ENCODE results near the gene ZGPAT.

The ZGPAT gene

GRCh38 chr20:63751471-63752271 is 43.8 kb downstream of the ZGPAT start:
- Histone ChIP-seq H3K4me3 (ENCODE audit: low read depth in 1 of 2, low read length in 2 of 2) (no peak overlapping the region), H3K27me3 (ENCODE audit: low read depth, low read length) (no peaks in the 10 kb centered on the region), H3K27ac (ENCODE audit: low read length) (no peak overlapping the region), H3K4me1 (ENCODE audit: control insufficient read depth in 1 of 2, insufficient read depth in 2 of 2, low read length in 2 of 2) (no peaks in the 10 kb centered on the region), H3K9me3 (ENCODE audit: control insufficient read depth in 1 of 2, low read length in 2 of 2) (no peaks in the 10 kb centered on the region), H3K36me3 (ENCODE audit: control insufficient read depth in 1 of 2, insufficient read depth in 2 of 2, low read length in 2 of 2) (peaks cover 0 to 7% of the 10 kb centered on the region in 2 donors)

- H3K27me3 ChIP-seq (ENCODE audit: low read depth, low read length) = no peaks in the 10 kb centered on the region
- peaks cover 0 to 7% of the 10 kb centered on the region in 2 donors for H3K36me3 ChIP-seq (ENCODE audit: control insufficient read depth in 1 of 2, insufficient read depth in 2 of 2, low read length in 2 of 2)
- no peaks in the 10 kb centered on the region for H3K9me3 ChIP-seq (ENCODE audit: control insufficient read depth in 1 of 2, low read length in 2 of 2)
- H3K4me1 ChIP-seq (ENCODE audit: control insufficient read depth in 1 of 2, insufficient read depth in 2 of 2, low read length in 2 of 2) = no peaks in the 10 kb centered on the region
- no peak overlapping the region for H3K27ac ChIP-seq (ENCODE audit: low read length)
- H3K4me3 ChIP-seq (ENCODE audit: low read depth in 1 of 2, low read length in 2 of 2) = no peak overlapping the region
These were observed 44.7 kb downstream of the ZGPAT start for GRCh38 chr20:63752411-63753101.

DNA sequence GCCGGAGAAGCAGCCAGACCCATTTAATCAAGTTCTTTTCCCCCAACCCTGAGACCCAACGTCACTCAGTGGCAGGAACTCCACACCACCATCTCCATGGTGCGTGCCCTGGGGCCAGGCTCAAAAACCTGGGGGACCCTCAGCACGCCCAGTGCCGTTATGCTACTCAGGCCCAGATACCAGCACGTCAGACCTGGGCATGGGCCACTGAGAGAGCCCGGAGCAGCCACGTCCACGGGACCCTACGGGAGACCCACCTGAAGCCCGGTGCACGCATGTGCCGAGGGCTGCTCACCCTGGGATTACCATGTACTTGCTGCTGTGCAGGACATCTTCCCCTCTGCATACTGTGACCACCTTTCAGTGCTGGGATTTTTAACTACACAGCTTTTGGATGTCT is 45.5 kb downstream of the ZGPAT start:
- Histone ChIP-seq H3K36me3 (ENCODE audit: control insufficient read depth in 1 of 2, insufficient read depth in 2 of 2, low read length in 2 of 2) (peaks cover 0 to 7% of the 10 kb centered on the region in 2 donors), H3K4me1 (ENCODE audit: control insufficient read depth in 1 of 2, insufficient read depth in 2 of 2, low read length in 2 of 2) (no peaks in the 10 kb centered on the region), H3K27ac (ENCODE audit: low read length) (no peak overlapping the region), H3K27me3 (ENCODE audit: low read depth, low read length) (no peaks in the 10 kb centered on the region), H3K9me3 (ENCODE audit: control insufficient read depth in 1 of 2, low read length in 2 of 2) (no peaks in the 10 kb centered on the region), H3K4me3 (ENCODE audit: low read depth in 1 of 2, low read length in 2 of 2) (no peak overlapping the region)

- H3K27ac ChIP-seq (ENCODE audit: low read length) = no peak overlapping the region
These were observed 46.2 kb downstream of the ZGPAT start for GRCh38 chr20:63754008-63754407.

GRCh38 chr20:63755933-63756647 is 48.3 kb downstream of the ZGPAT start:
- H3K9me3 ChIP-seq (ENCODE audit: control insufficient read depth in 1 of 2, low read length in 2 of 2) = no peaks in the 10 kb centered on the region
- no peak overlapping the region for H3K4me3 ChIP-seq (ENCODE audit: low read depth in 1 of 2, low read length in 2 of 2)
- peaks cover 0 to 7% of the 10 kb centered on the region in 2 donors for H3K36me3 ChIP-seq (ENCODE audit: control insufficient read depth in 1 of 2, insufficient read depth in 2 of 2, low read length in 2 of 2)
- no peaks in the 10 kb centered on the region for H3K4me1 ChIP-seq (ENCODE audit: control insufficient read depth in 1 of 2, insufficient read depth in 2 of 2, low read length in 2 of 2)
- no peaks in the 10 kb centered on the region for H3K27me3 ChIP-seq (ENCODE audit: low read depth, low read length)
- H3K27ac ChIP-seq (ENCODE audit: low read length) = no peak overlapping the region

More at GRCh38 chr20:63754008-63754407, 46.2 kb downstream of the ZGPAT start:
- Histone ChIP-seq H3K27me3 (ENCODE audit: low read depth, low read length) (no peaks in the 10 kb centered on the region), H3K9me3 (ENCODE audit: control insufficient read depth in 1 of 2, low read length in 2 of 2) (no peaks in the 10 kb centered on the region), H3K4me3 (ENCODE audit: low read depth in 1 of 2, low read length in 2 of 2) (no peak overlapping the region), H3K36me3 (ENCODE audit: control insufficient read depth in 1 of 2, insufficient read depth in 2 of 2, low read length in 2 of 2) (peaks cover 0 to 7% of the 10 kb centered on the region in 2 donors), H3K4me1 (ENCODE audit: control insufficient read depth in 1 of 2, insufficient read depth in 2 of 2, low read length in 2 of 2) (no peaks in the 10 kb centered on the region)

- Histone ChIP-seq H3K27ac (ENCODE audit: low read length) (no peak overlapping the region), H3K36me3 (ENCODE audit: control insufficient read depth in 1 of 2, insufficient read depth in 2 of 2, low read length in 2 of 2) (peaks cover 0 to 7% of the 10 kb centered on the region in 2 donors), H3K27me3 (ENCODE audit: low read depth, low read length) (no peaks in the 10 kb centered on the region), H3K4me1 (ENCODE audit: control insufficient read depth in 1 of 2, insufficient read depth in 2 of 2, low read length in 2 of 2) (no peaks in the 10 kb centered on the region), H3K4me3 (ENCODE audit: low read depth in 1 of 2, low read length in 2 of 2) (no peak overlapping the region), H3K9me3 (ENCODE audit: control insufficient read depth in 1 of 2, low read length in 2 of 2) (no peaks in the 10 kb centered on the region)
These were observed 48.8 kb downstream of the ZGPAT start for GRCh38 chr20:63756648-63756991.

DNA sequence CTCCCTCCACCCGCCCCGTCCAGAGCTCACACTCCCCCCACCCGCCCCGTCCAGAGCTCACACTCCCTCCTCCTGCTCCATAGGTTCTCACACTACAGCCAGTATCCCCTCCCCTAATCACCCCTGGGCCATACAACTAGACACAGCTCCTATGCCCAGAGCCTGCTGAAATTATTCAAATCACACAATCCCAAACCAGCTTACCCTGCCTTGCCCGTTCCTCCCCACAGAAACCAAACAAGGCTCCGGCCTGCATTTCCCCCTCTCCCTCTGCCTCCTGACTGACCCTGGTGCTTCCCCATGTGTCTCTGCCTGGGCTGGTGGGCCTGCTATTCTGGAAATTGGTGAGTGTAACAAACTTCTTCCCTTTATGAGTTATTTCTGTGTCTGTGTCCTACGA is 50.3 kb downstream of the ZGPAT start:
- Histone ChIP-seq H3K4me1 (ENCODE audit: control insufficient read depth in 1 of 2, insufficient read depth in 2 of 2, low read length in 2 of 2) (no peaks in the 10 kb centered on the region), H3K27me3 (ENCODE audit: low read depth, low read length) (no peaks in the 10 kb centered on the region), H3K36me3 (ENCODE audit: control insufficient read depth in 1 of 2, insufficient read depth in 2 of 2, low read length in 2 of 2) (no peaks in the 10 kb centered on the region), H3K4me3 (ENCODE audit: low read depth in 1 of 2, low read length in 2 of 2) (no peak overlapping the region), H3K9me3 (ENCODE audit: control insufficient read depth in 1 of 2, low read length in 2 of 2) (no peaks in the 10 kb centered on the region), H3K27ac (ENCODE audit: low read length) (no peak overlapping the region)

DNA sequence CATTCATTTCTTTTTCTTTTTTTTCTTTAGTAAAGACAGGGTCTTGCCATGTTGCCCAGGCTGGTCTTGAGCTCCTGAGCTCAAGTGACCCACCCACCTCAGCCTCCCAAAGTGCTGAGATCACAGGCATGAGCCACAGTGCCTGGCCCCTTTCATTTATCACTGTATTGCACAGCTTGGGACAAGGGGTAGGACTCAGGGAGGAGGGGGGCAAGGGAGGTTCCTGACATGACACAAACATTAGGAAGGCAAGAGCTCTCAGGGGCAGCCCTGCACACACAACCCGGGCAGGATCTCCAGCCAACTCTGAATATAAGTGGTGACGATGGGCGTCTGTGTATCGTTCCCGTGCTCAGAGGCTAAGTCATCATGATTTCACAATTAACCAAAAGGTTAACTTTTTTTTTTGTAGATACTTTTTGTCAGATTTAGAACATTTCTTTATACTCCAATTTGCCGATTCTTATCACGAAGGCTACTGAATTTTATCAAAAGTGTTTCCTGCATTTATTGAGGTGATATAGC is 51.6 kb downstream of the ZGPAT start:
- no peak overlapping the region for H3K27ac ChIP-seq (ENCODE audit: low read length)
- no peak overlapping the region for H3K4me3 ChIP-seq (ENCODE audit: low read depth in 1 of 2, low read length in 2 of 2)
- H3K27me3 ChIP-seq (ENCODE audit: low read depth, low read length) = no peaks in the 10 kb centered on the region
- no peaks in the 10 kb centered on the region for H3K36me3 ChIP-seq (ENCODE audit: control insufficient read depth in 1 of 2, insufficient read depth in 2 of 2, low read length in 2 of 2)
- no peaks in the 10 kb centered on the region for H3K9me3 ChIP-seq (ENCODE audit: control insufficient read depth in 1 of 2, low read length in 2 of 2)
- H3K4me1 ChIP-seq (ENCODE audit: control insufficient read depth in 1 of 2, insufficient read depth in 2 of 2, low read length in 2 of 2) = no peaks in the 10 kb centered on the region

DNA sequence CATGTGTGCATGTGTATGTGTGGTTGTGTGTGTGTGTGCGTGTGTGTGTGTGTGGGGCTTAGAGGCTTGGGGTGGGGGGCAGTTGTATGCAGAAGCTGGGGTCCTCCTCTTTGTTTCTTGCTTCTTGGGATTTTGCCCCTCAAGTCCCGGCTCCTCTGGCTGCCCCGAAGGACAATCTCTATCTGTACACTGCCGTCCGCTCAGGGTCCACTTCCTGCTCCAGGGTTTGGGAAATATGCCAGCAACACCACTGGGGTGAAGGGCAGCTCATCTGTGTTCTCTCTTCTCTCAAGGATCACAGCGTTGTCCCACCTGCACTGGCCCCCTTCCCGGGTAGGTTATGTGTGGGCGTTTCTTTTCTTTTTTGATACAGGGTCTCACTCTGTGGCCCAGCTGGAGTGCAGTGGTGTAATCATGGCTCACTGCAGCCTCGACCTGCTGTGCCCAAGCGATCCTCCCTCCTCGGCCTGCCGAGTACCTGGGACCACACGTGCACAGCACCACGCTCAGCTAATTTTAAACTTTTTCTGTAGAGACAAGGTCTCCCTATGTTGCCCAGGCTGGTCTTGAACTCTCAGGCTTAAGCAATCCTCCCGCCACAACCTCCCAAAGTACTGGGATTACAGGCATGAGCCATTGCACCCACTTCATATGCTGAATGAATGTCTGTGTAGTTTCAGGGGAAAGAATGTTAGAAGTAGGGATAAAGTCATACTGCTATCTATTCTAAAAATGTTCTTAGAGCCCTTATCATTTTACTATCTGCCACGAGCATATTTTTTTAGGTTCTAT is 57.4 kb downstream of the ZGPAT start:
- Histone ChIP-seq H3K27ac (ENCODE audit: low read length) (no peak overlapping the region), H3K4me1 (ENCODE audit: control insufficient read depth in 1 of 2, insufficient read depth in 2 of 2, low read length in 2 of 2) (no peaks in the 10 kb centered on the region), H3K4me3 (ENCODE audit: low read depth in 1 of 2, low read length in 2 of 2) (no peak overlapping the region), H3K27me3 (ENCODE audit: low read depth, low read length) (no peaks in the 10 kb centered on the region), H3K9me3 (ENCODE audit: control insufficient read depth in 1 of 2, low read length in 2 of 2) (no peaks in the 10 kb centered on the region), H3K36me3 (ENCODE audit: control insufficient read depth in 1 of 2, insufficient read depth in 2 of 2, low read length in 2 of 2) (peaks cover 0 to 8% of the 10 kb centered on the region in 2 donors)

GRCh38 chr20:63765902-63766301 is 58.1 kb downstream of the ZGPAT start:
- Histone ChIP-seq H3K4me3 (ENCODE audit: low read depth in 1 of 2, low read length in 2 of 2) (no peak overlapping the region), H3K4me1 (ENCODE audit: control insufficient read depth in 1 of 2, insufficient read depth in 2 of 2, low read length in 2 of 2) (no peaks in the 10 kb centered on the region), H3K36me3 (ENCODE audit: control insufficient read depth in 1 of 2, insufficient read depth in 2 of 2, low read length in 2 of 2) (peaks cover 0 to 8% of the 10 kb centered on the region in 2 donors), H3K27me3 (ENCODE audit: low read depth, low read length) (no peaks in the 10 kb centered on the region), H3K9me3 (ENCODE audit: control insufficient read depth in 1 of 2, low read length in 2 of 2) (no peaks in the 10 kb centered on the region), H3K27ac (ENCODE audit: low read length) (no peak overlapping the region)
